ENCODE data around the gene ATF4.

DNA sequence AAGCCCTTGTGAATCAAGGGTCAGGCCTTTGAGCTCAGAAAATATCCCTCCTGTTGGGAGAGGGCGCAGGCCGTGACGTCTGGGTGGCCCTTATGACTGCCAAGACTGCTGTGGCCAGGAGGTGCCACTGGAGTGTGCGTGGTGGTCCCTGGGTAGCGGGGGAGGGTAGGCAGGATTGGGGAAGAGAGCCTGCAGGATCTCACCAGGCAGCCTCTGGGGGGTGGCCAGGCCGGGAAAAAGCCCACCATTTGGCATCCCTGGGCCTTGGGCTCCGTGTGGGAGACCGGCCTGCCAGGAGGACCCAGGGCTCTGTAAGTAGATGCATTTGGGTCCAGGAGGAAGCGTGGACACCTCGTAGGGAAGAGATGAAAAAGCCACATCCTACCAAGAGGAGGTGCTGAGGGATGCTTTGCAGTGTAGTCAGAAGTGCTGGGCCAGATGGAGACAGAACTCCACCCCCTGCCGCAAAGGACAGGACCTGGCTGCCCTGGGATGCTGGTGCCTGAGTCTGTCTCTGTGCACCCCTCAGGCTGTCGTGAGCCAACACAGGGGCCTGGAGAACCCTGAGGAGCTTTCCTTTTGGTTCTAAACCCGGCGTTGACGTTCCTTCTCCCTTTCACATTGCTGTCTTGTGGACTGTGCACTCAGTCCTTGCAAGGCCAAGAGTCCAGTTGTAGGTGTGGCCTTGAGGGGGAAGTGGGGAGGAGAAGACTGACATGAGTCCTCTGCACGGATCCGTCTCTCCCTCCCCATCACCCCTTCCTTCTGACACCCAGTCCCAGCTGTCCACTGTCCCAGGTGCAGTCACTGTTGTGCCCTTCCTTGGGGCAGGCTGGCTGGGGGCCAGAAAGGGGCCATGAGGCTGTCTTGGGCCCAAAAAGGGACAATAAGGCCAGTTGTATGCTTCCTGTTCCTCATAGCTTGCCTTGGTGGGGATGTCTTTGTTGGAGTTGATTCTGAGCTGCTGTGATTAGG is 31.0 kb upstream of the ATF4 start:
- TF ChIP-seq ZNF558 (CRISPR knock-in tag; IDR thresholded peaks at IDR 0.05; ENCODE audit: borderline replicate concordance), result no peak
- no peak for TF ChIP-seq ZNF710 (CRISPR knock-in tag; IDR thresholded peaks at IDR 0.05; ENCODE audit: borderline replicate concordance)
- TF ChIP-seq MED1 (CRISPR knock-in tag; IDR thresholded peaks at IDR 0.05), result no peak
- TF ChIP-seq, protein P1, sequence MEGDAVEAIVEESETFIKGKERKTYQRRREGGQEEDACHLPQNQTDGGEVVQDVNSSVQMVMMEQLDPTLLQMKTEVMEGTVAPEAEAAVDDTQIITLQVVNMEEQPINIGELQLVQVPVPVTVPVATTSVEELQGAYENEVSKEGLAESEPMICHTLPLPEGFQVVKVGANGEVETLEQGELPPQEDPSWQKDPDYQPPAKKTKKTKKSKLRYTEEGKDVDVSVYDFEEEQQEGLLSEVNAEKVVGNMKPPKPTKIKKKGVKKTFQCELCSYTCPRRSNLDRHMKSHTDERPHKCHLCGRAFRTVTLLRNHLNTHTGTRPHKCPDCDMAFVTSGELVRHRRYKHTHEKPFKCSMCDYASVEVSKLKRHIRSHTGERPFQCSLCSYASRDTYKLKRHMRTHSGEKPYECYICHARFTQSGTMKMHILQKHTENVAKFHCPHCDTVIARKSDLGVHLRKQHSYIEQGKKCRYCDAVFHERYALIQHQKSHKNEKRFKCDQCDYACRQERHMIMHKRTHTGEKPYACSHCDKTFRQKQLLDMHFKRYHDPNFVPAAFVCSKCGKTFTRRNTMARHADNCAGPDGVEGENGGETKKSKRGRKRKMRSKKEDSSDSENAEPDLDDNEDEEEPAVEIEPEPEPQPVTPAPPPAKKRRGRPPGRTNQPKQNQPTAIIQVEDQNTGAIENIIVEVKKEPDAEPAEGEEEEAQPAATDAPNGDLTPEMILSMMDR (CRISPR knock-in tag; IDR thresholded peaks at IDR 0.05), result no peak
- no peak for TF ChIP-seq KMT2B (CRISPR knock-in tag; IDR thresholded peaks at IDR 0.05)
- TF ChIP-seq, protein P2, sequence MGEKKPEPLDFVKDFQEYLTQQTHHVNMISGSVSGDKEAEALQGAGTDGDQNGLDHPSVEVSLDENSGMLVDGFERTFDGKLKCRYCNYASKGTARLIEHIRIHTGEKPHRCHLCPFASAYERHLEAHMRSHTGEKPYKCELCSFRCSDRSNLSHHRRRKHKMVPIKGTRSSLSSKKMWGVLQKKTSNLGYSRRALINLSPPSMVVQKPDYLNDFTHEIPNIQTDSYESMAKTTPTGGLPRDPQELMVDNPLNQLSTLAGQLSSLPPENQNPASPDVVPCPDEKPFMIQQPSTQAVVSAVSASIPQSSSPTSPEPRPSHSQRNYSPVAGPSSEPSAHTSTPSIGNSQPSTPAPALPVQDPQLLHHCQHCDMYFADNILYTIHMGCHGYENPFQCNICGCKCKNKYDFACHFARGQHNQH (CRISPR knock-in tag; IDR thresholded peaks at IDR 0.05), result no peak
- no peak for TF ChIP-seq PBX2 (CRISPR knock-in tag; IDR thresholded peaks at IDR 0.05)
- TF ChIP-seq EEA1 (CRISPR knock-in tag; IDR thresholded peaks at IDR 0.05; ENCODE audit: borderline replicate concordance), result no peak
- TF ChIP-seq, protein P3, sequence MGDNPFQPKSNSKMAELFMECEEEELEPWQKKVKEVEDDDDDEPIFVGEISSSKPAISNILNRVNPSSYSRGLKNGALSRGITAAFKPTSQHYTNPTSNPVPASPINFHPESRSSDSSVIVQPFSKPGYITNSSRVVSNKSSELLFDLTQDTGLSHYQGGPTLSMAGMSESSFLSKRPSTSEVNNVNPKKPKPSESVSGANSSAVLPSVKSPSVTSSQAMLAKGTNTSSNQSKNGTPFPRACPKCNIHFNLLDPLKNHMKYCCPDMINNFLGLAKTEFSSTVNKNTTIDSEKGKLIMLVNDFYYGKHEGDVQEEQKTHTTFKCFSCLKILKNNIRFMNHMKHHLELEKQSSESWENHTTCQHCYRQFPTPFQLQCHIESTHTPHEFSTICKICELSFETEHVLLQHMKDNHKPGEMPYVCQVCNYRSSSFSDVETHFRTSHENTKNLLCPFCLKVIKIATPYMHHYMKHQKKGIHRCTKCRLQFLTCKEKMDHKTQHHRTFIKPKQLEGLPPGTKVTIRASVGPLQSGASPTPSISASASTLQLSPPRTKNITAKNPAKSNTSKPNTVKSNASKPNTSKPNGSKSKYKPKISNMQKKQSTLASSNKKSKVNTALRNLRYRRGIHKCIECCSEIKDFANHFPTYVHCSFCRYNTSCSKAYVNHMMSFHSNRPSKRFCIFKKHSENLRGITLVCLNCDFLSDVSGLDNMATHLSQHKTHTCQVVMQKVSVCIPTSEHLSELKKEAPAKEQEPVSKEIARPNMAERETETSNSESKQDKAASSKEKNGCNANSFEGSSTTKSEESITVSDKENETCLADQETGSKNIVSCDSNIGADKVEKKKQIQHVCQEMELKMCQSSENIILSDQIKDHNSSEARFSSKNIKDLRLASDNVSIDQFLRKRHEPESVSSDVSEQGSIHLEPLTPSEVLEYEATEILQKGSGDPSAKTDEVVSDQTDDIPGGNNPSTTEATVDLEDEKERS (CRISPR knock-in tag; IDR thresholded peaks at IDR 0.05), result no peak
- no peak for TF ChIP-seq NONO (IDR thresholded peaks at IDR 0.05)
- no peak for TF ChIP-seq NONO (CRISPR knock-in tag; conservative IDR thresholded peaks at IDR 0.05)
- TF ChIP-seq SMC3 (IDR thresholded peaks at IDR 0.05; ENCODE audit: low read length), result no peak
- no peak for TF ChIP-seq SUZ12 (IDR thresholded peaks at IDR 0.05; ENCODE audit: low read depth, low read length)

Data from HepG2 (cell line).